CD4-positive, alpha-beta T cell treated with Interleukin-17A for 1 hour (primary cell): ENCODE measurements around the gene RPS21.

Experiments
- DNase-seq: peaks from one replicate; pipeline ENCODE4 v3.0.0-alpha.2; 2020

The RPS21 gene

DNA sequence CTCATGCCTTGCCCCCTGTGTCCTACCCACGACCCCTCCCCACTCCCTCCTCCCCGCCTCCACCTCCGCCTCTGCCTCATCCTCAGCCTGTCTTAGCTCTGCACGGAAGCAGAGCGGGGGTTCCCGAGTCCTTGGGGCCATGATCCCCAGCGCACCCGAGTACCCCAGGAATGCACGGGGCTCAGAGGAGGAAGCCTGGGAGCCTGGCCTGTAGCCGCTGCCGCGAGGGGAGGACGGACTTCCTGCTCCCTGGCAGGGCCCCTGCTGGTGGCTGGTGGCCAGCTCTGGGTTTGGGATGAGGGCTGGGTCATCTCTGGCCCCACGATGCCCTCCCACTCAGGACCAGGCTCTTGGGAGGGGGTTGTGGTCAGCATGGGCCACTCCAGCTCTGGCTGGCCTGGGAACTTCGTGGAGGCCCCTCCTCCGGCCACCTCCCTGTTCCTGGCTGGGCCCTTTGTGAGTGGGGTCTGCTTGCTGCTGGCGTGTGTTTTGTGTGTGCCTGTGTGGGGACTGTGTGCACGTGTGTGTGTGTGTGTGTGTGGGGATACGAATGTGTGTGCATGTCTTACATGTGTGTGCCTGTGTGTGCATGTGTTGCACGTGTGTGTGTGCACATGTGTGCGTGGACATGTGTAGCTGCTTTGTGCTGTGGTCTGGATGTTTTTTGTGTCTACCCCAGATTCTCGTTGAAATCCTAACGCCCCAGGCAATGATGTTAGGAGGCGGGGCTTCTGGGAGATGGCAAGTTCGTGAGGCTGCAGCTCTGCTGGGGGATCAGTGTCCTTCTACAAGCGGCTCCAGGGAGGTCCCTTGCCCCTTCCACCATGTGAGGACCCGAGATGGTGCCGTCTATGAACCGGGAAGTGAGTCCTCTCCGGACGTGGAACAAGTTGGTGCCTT lies 41.7 kb downstream of the RPS21 start:
- no peak for DNase-seq

- no peak for DNase-seq
Measured at GRCh38 chr20:62429455-62430310, 42.8 kb downstream of the RPS21 start.

DNA sequence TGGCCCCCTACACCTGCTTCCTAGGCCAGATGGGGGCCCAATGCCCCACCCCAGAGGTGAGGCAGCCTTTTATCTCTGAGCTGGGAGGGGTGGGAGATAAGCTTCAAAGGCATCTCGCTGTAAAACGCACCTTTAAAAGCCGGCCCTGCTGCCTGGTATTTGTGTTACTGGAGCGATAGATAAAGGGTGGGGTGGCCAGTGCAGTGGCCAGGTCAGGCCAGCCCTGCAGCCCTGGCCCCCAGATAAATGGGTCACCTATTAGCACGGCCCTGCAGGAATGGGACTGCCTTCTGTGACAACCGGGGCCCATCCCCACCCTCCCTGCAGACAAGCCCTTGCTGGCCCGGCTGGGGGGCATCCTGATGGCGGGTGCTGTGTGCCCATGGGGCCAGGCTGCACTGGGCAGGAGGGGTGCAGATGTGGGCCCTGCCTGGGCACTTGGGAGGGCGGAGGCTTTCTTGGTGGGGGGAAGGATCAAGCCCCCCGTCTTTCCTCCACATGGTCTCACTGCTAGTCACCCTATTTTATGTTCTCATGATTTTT lies 43.5 kb downstream of the RPS21 start:
- no peak for DNase-seq

GRCh38 chr20:62430866-62431447 lies 44.1 kb downstream of the RPS21 start:
- no peak for DNase-seq

- no peak for DNase-seq
Measured at GRCh38 chr20:62433658-62434497, 47.0 kb downstream of the RPS21 start.

GRCh38 chr20:62436692-62437091 lies 49.8 kb downstream of the RPS21 start:
- DNase-seq: no peak

DNA sequence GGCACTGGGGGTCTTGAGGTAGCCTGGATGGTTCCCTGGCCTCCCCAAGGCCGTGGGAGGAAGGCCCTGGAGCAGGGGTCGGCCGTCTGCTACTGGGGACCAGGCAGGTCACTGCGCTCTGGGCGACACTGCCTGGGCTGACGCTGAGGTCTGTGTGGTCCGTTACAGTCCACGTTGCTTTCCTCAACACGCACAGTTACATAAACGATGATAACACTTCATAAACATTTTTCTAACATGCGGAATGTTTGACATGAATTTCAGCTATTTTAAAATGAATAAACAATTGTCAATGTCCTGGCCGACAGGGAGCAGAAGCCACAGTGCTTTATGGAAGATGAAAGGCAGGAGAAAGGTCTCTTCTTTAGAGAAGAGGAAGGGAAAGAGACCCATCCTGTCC lies 50.6 kb downstream of the RPS21 start:
- no peak for DNase-seq

GRCh38 chr20:62437927-62438326 lies 51.0 kb downstream of the RPS21 start:
- no peak for DNase-seq
